Coronary artery (tissue), 2 donors: Measurements from ENCODE around the gene MYO7A.

Experiments used
- DNase-seq: peaks from one replicate; pipeline ENCODE4 v3.0.0-alpha.2; 2017; ENCODE audit warnings: low spot score
- H3K27ac ChIP-seq, 2 donors: fragments of 200-600 bp; sonication (generic); one replicate each; pipeline ENCODE4 v1.5.1; 2016 to 2019
- H3K4me3 ChIP-seq: fragments of 200-600 bp; sonication (generic); 2 replicates; pipeline ENCODE4 v1.5.1; 2016; ENCODE audit warnings: mild to moderate bottlenecking, moderate library complexity
- CTCF ChIP-seq: fragments of 200-600 bp; sonication (generic); IDR thresholded peaks from one replicate; pipeline ENCODE4 v1.5.1; 2019; ENCODE audit warnings: antibody characterized with exemption

MYO7A gene

GRCh38 chr11:77113382-77114088, 14.5 kb upstream of the MYO7A start:
- no peak for TF ChIP-seq CTCF
- no peak for DNase-seq
- no peak overlapping the region for H3K4me3 ChIP-seq
- H3K27ac ChIP-seq: no peak overlapping the region

GRCh38 chr11:77114089-77114463, 14.0 kb upstream of the MYO7A start:
- no peak for DNase-seq
- Histone ChIP-seq H3K27ac (no peak overlapping the region), H3K4me3 (no peak overlapping the region)
- no peak for TF ChIP-seq CTCF

- H3K4me3 ChIP-seq: no peak overlapping the region
- no peak for DNase-seq
- no peak for TF ChIP-seq CTCF
- H3K27ac ChIP-seq: no peak overlapping the region
Measured at GRCh38 chr11:77115181-77115611, 12.8 kb upstream of the MYO7A start.

GRCh38 chr11:77115956-77116355, 12.1 kb upstream of the MYO7A start:
- no peak for DNase-seq
- TF ChIP-seq CTCF: no peak
- no peak overlapping the region for H3K4me3 ChIP-seq
- no peak overlapping the region for H3K27ac ChIP-seq

GRCh38 chr11:77117492-77117891, 10.6 kb upstream of the MYO7A start:
- no peak overlapping the region for H3K4me3 ChIP-seq
- no peak for TF ChIP-seq CTCF
- DNase-seq: no peak
- no peak overlapping the region for H3K27ac ChIP-seq

GRCh38 chr11:77118086-77118485, 10.0 kb upstream of the MYO7A start:
- H3K4me3 ChIP-seq: no peak overlapping the region
- H3K27ac ChIP-seq: no peak overlapping the region
- DNase-seq: no peak
- TF ChIP-seq CTCF: no peak

- H3K27ac ChIP-seq: no peak overlapping the region
- no peak overlapping the region for H3K4me3 ChIP-seq
- TF ChIP-seq CTCF: no peak
- DNase-seq: no peak
Measured at GRCh38 chr11:77118971-77119370, 9.1 kb upstream of the MYO7A start.
